HepG2 (cell line): ENCODE results near the gene PRKAR2B. TPM values are rescaled to one million over a fixed set of nuclear protein-coding genes. Genes with fewer than 3 reads are reported as not detected.

Experiments used
- ATAC-seq: fragments of 200-7000 bp; cut with Tn5 transposase; 3 replicates; pipeline ENCODE4 v1.9.1; 2020; ENCODE audit warnings: mild to moderate bottlenecking, moderate library complexity
- BruUV-seq: library from RNA; stranded (reverse); fragments of 400-500 nt; replicated peaks from 2 replicates; lab custom pipeline; 2021; lab: Mats Ljungman, UMichigan
- CTCF ChIA-PET: fragments of 300-600 bp; formaldehyde crosslinking; extraction: SDS; loops from one replicate; lab custom pipeline; 2021; ENCODE audit warnings: low total read pairs, inconsistent platforms, low intra/inter-chr PET ratio; lab: Yijun Ruan, JAX
- POLR2A ChIA-PET: fragments of 350-600 bp; sonication (Branson Sonifier 250); formaldehyde crosslinking; loops from one replicate; lab custom pipeline; 2020; ENCODE audit warnings: antibody characterized with exemption, inconsistent platforms; lab: Yijun Ruan, JAX
- DNase-seq: peaks from one replicate; pipeline ENCODE4 v3.0.0-alpha.2; 2015; ENCODE audit warnings: low spot score
- FAIRE-seq: peaks from 3 replicates; lab custom pipeline; 2011; peaks lifted over from hg19 to GRCh38; lab: Jason Lieb, UNC
- H2AFZ ChIP-seq: one replicate; pipeline ENCODE4 v1.6.1; 2011; ENCODE audit warnings: low read length, inconsistent platforms
- H3K27ac ChIP-seq: fragments of 300-600 bp; 3 replicates; pipeline ENCODE4 v1.8.0; 2011; ENCODE audit warnings: mixed run types, mild to moderate bottlenecking, mixed read lengths, low read length, inconsistent platforms; ENCODE audit not compliant: insufficient read depth; ENCODE audit errors: extremely low read length
- H3K27me3 ChIP-seq, 2 experiments: fragments of 200-600 bp in 1 of 2; 2 replicates in 1 of 2; 3 replicates in 1 of 2; pipeline versions ENCODE4 v1.6.0 to v1.8.0; 2011; ENCODE audit warnings: low read length in 2 of 2, mild to moderate bottlenecking in 2 of 2, moderate library complexity in 2 of 2, inconsistent platforms in 1 of 2; ENCODE audit not compliant: insufficient read depth in 2 of 2, control insufficient read depth in 1 of 2
- H3K36me3 ChIP-seq, 2 experiments: fragments of 200-600 bp in 1 of 2; replicated peaks in 1 of 2; 2 replicates in 1 of 2; 3 replicates in 1 of 2; pipeline versions ENCODE4 v1.5.1 to v1.8.0; 2011; ENCODE audit warnings: low read length in 2 of 2, inconsistent platforms in 1 of 2; ENCODE audit not compliant: insufficient read depth in 2 of 2, control insufficient read depth in 1 of 2
- H3K4me1 ChIP-seq: 2 replicates; pipeline ENCODE4 v1.5.1; 2012; ENCODE audit warnings: low read length, inconsistent platforms; ENCODE audit not compliant: insufficient read depth
- H3K4me2 ChIP-seq: 2 replicates; pipeline ENCODE4 v1.6.0; 2011; ENCODE audit warnings: low read depth, low read length, inconsistent platforms
- H3K4me3 ChIP-seq, 3 experiments: fragments of 200-600 bp in 1 of 3; sonication (generic), shearing (Covaris generic) in 1 of 3; replicated peaks in 1 of 3; 2 replicates each; pipeline ENCODE4 v1.5.1; 2011 to 2016; ENCODE audit warnings: low read length in 3 of 3, inconsistent platforms in 2 of 3, low read depth in 2 of 3, mild to moderate bottlenecking in 2 of 3, control low read depth in 1 of 3, mixed read lengths in 1 of 3; ENCODE audit not compliant: insufficient read depth in 1 of 3
- H3K79me2 ChIP-seq: one replicate; pipeline ENCODE4 v1.6.1; 2011; ENCODE audit warnings: low read length, inconsistent platforms; ENCODE audit not compliant: insufficient read depth
- H3K9ac ChIP-seq: 2 replicates; pipeline ENCODE4 v1.6.0; 2011; ENCODE audit warnings: mild to moderate bottlenecking, low read depth, low read length, inconsistent platforms; ENCODE audit not compliant: insufficient read depth
- H3K9me3 ChIP-seq: 2 replicates; pipeline ENCODE4 v1.5.1; 2012; ENCODE audit warnings: mild to moderate bottlenecking, low read length
- H4K20me1 ChIP-seq: 2 replicates; pipeline ENCODE4 v1.6.0; 2011; ENCODE audit warnings: inconsistent platforms, mild to moderate bottlenecking, low read length, moderate library complexity; ENCODE audit not compliant: insufficient read depth
- ASH2L ChIP-seq: fragments of 300-600, 200-600 bp; sonication (generic); IDR thresholded peaks from 2 replicates; pipeline ENCODE4 v1.7.0; 2017; ENCODE audit warnings: low read depth, mild to moderate bottlenecking, moderate library complexity, mixed read lengths, low read length; ENCODE audit not compliant: insufficient read length
- CAMTA2 ChIP-seq: sonication (generic); formaldehyde crosslinking; IDR thresholded peaks from 2 replicates; pipeline ENCODE4 v1.4.0; 2020; ENCODE audit warnings: mild to moderate bottlenecking, missing genetic modification reagents, borderline replicate concordance
- GMEB1 ChIP-seq: sonication (generic); formaldehyde crosslinking; IDR thresholded peaks from 2 replicates; pipeline ENCODE4 v1.5.1; 2020; ENCODE audit warnings: missing genetic modification reagents, mild to moderate bottlenecking, borderline replicate concordance
- HOMEZ ChIP-seq: IDR thresholded peaks from 2 replicates; pipeline ENCODE4 v1.6.1; 2016; ENCODE audit warnings: low read depth
- KDM6A ChIP-seq: IDR thresholded peaks from 2 replicates; pipeline ENCODE4 v1.6.1; 2016; ENCODE audit warnings: low read depth
- NFATC3 ChIP-seq: sonication (generic); formaldehyde crosslinking; IDR thresholded peaks from 2 replicates; pipeline ENCODE4 v1.5.1; 2020; ENCODE audit warnings: mild to moderate bottlenecking, missing genetic modification reagents
- NFYB ChIP-seq: sonication (generic); formaldehyde crosslinking; IDR thresholded peaks from 2 replicates; pipeline ENCODE4 v1.4.0; 2020; ENCODE audit warnings: missing genetic modification reagents
- NR1H2 ChIP-seq: sonication (generic); formaldehyde crosslinking; IDR thresholded peaks from 2 replicates; pipeline ENCODE4 v1.8.1; 2022; ENCODE audit warnings: low read depth, missing genetic modification reagents, borderline replicate concordance
- RAD21 ChIP-seq: fragments of 450-650 bp; formaldehyde crosslinking; IDR thresholded peaks from 2 replicates; pipeline ENCODE4 v1.5.0; 2020; ENCODE audit warnings: mild to moderate bottlenecking
- RAD51 ChIP-seq: fragments of 450-650 bp; IDR thresholded peaks from 2 replicates; pipeline ENCODE4 v1.6.1; 2016; ENCODE audit warnings: borderline replicate concordance
- RFX1 ChIP-seq: fragments of 450-650 bp; IDR thresholded peaks from 2 replicates; pipeline ENCODE4 v1.6.1; 2017
- ZHX2 ChIP-seq, 2 experiments: sonication (generic) in 1 of 2; formaldehyde crosslinking in 1 of 2; IDR thresholded peaks; 2 replicates each; pipeline versions ENCODE4 v1.6.1 to v1.9.0; 2014 to 2022; ENCODE audit warnings: antibody characterized with exemption in 1 of 2, borderline replicate concordance in 1 of 2, inconsistent platforms in 1 of 2, low read depth in 1 of 2, missing genetic modification reagents in 1 of 2
- ZNF510 ChIP-seq: sonication (generic); formaldehyde crosslinking; IDR thresholded peaks from 2 replicates; pipeline ENCODE4 v1.4.0; 2020; ENCODE audit warnings: low read depth, mild to moderate bottlenecking, missing genetic modification reagents
- ZNF672 ChIP-seq: sonication (generic); formaldehyde crosslinking; IDR thresholded peaks from 2 replicates; pipeline ENCODE4 v1.8.1; 2022; ENCODE audit warnings: missing genetic modification reagents
- WGBS: methylation state at CpG from one replicate; pipeline ENCODE4 v1.1.6; 2017; ENCODE audit warnings: low lambda C conversion rate; 5-methylcytosine and 5-hydroxymethylcytosine counted together
- in situ Hi-C: cut with HindIII; loops from 2 replicates; pipeline ENCODE4 v1.10.0; 2017; ENCODE audit warnings: low pct_unique_long_range_greater_than_20kb; ENCODE audit not compliant: extremely low pct_ligation_motif_present
- intact Hi-C: fragments of 100-400 bp; cut with micrococcal nuclease; formaldehyde crosslinking; loops from one replicate; pipeline ENCODE4 v1.10.0; 2022; ENCODE audit not compliant: unreplicated experiment
- polyA plus RNA-seq, 8 experiments: library from polyadenylated mRNA; depleted of rRNA in 3 of 8; stranded (reverse) in 7 of 8; unstranded in 1 of 8; fragments of >200 nt; fragmentation: Illumina TruSeq in 4 of 8; extraction: Trizol in 4 of 8; gene quantifications; 2 replicates each; pipeline versions ENCODE4 v1.2.1 to v1.2.3, GENCODE V29; 2011 to 2016; ENCODE audit warnings: low read depth in 4 of 8, missing spikeins in 1 of 8, mixed read lengths in 1 of 8; ENCODE audit not compliant: insufficient read depth in 1 of 8
- total RNA-seq, 5 experiments: library from RNA; depleted of rRNA; stranded (reverse); fragments of >200 nt; fragmentation: Illumina TruSeq; extraction: Trizol; gene quantifications; 2 replicates each; pipeline ENCODE4 v1.2.3, GENCODE V29; 2016; ENCODE audit warnings: low read depth in 1 of 5
- TF ChIP-seq, protein P1 (sequence below): IDR thresholded peaks from 2 replicates; pipeline ENCODE4 v1.6.1; 2012; ENCODE audit warnings: inconsistent platforms

Gene PRKAR2B
- total and polyA plus RNA-seq, 2 of the 13 experiments (the other 11 are each of a cell fraction or from before 2014, with no cell fraction given) = not detected

DNA sequence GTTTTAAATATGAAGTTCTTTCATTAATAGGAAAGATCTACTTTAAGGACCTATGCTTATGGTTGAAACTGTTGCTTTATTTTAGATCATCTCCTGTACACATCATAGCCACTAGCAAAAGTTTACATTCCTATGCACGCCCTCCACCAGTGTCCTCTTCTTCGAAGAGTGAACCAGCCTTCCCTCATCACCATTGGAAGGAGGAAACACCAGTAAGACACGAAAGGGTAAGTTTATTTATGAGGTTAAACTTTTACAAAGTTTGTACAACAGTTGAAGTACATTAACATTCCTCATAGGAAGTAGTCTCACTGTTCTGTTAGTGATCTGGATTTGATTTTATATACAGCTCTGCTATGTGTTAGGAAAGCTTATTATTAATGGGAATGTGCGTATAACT, 141.2 kb downstream of the PRKAR2B start:
- intact Hi-C loops (no loop called here), in situ Hi-C loops (no loop called here)
- Histone ChIP-seq H3K4me2 (no peak overlapping the region), H2AFZ (no peak overlapping the region), H3K4me1 (no peaks in the 10 kb centered on the region), H3K36me3 (peaks cover 11 to 81% of the 10 kb centered on the region in 2 experiments), H3K4me3 (no peak overlapping the region), H3K79me2 (peaks cover 6% of the 10 kb centered on the region), H3K27ac (no peak overlapping the region), H4K20me1 (no peaks in the 10 kb centered on the region; the same call in 1 of the 2 replicates), H3K27me3 (no peaks in the 10 kb centered on the region), H3K9ac (no peak overlapping the region), H3K9me3 (no peaks in the 10 kb centered on the region)
- BruUV-seq = no TSS peak
- FAIRE-seq (no peak), DNase-seq (no peak), ATAC-seq (no peak)
- WGBS = 93% methylated on average over 4 of the region's 4 CpGs
- ChIA-PET CTCF (no interaction called here), POLR2A (no interaction called here)
- TF ChIP-seq GMEB1 (CRISPR knock-in tag) = no peak
- TF ChIP-seq ZNF672 (CRISPR knock-in tag) = no peak
- no peak for TF ChIP-seq HOMEZ
- no peak for TF ChIP-seq NFYB (CRISPR knock-in tag)
- TF ChIP-seq RAD21 (CRISPR knock-in tag) = no peak
- TF ChIP-seq RFX1 = no peak
- TF ChIP-seq NR1H2 (CRISPR knock-in tag) = no peak
- no peak for TF ChIP-seq ZNF510 (CRISPR knock-in tag)
- TF ChIP-seq NFATC3 (CRISPR knock-in tag) = no peak
- TF ChIP-seq, protein P1, sequence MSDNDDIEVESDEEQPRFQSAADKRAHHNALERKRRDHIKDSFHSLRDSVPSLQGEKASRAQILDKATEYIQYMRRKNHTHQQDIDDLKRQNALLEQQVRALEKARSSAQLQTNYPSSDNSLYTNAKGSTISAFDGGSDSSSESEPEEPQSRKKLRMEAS = no peak
- no peak for TF ChIP-seq ZHX2 (IDR thresholded peaks at IDR 0.05; ENCODE audit: low read depth)
- TF ChIP-seq ZHX2 (CRISPR knock-in tag; IDR thresholded peaks at IDR 0.05; ENCODE audit: borderline replicate concordance) = no peak
- TF ChIP-seq RAD51 = no peak
- no peak for TF ChIP-seq CAMTA2 (CRISPR knock-in tag)
- no peak for TF ChIP-seq KDM6A
- no peak for TF ChIP-seq ASH2L
